Uterus (tissue), 2 donors: ENCODE results near the gene EHMT1.

Experiments
- POLR2A ChIP-seq, 2 donors: fragments of 450-650 bp; IDR thresholded peaks; one replicate each; pipeline ENCODE4 v1.6.1; 2016; ENCODE audit warnings: antibody characterized with exemption in 2 of 2, mild to moderate bottlenecking in 1 of 2, moderate library complexity in 1 of 2
- TF ChIP-seq, protein P1 (sequence below), 4 experiments: fragments of 200-600 bp in 2 of 4; fragments of 450-650 bp in 2 of 4; sonication (generic) in 2 of 4; IDR thresholded peaks; one replicate each; pipeline ENCODE4 v1.5.1; 2016 to 2019; ENCODE audit warnings: antibody characterized with exemption in 4 of 4, mild to moderate bottlenecking in 2 of 4, moderate library complexity in 1 of 4

GRCh38 chr9:137640862-137641261, 22.1 kb downstream of the EHMT1 start:
- TF ChIP-seq POLR2A (IDR thresholded peaks at IDR 0.05), result no peak
- TF ChIP-seq, protein P1, sequence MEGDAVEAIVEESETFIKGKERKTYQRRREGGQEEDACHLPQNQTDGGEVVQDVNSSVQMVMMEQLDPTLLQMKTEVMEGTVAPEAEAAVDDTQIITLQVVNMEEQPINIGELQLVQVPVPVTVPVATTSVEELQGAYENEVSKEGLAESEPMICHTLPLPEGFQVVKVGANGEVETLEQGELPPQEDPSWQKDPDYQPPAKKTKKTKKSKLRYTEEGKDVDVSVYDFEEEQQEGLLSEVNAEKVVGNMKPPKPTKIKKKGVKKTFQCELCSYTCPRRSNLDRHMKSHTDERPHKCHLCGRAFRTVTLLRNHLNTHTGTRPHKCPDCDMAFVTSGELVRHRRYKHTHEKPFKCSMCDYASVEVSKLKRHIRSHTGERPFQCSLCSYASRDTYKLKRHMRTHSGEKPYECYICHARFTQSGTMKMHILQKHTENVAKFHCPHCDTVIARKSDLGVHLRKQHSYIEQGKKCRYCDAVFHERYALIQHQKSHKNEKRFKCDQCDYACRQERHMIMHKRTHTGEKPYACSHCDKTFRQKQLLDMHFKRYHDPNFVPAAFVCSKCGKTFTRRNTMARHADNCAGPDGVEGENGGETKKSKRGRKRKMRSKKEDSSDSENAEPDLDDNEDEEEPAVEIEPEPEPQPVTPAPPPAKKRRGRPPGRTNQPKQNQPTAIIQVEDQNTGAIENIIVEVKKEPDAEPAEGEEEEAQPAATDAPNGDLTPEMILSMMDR (IDR thresholded peaks at IDR 0.05), result no peak
